SKM-1 treated with dmso at 0.1 percent for 144 hours (cell line): ENCODE measurements around the gene ZYG11B.
"Not testable (repeated sequence)": the region's sequence is repeated elsewhere in the genome, so short reads cannot be mapped to it uniquely, and the experiment has no call there.

ENCODE experiments used
- DNase-seq: peaks from one replicate; lab custom pipeline; 2025; ENCODE audit not compliant: unreplicated experiment; lab: John Stamatoyannopoulos, UW

ZYG11B gene

DNA sequence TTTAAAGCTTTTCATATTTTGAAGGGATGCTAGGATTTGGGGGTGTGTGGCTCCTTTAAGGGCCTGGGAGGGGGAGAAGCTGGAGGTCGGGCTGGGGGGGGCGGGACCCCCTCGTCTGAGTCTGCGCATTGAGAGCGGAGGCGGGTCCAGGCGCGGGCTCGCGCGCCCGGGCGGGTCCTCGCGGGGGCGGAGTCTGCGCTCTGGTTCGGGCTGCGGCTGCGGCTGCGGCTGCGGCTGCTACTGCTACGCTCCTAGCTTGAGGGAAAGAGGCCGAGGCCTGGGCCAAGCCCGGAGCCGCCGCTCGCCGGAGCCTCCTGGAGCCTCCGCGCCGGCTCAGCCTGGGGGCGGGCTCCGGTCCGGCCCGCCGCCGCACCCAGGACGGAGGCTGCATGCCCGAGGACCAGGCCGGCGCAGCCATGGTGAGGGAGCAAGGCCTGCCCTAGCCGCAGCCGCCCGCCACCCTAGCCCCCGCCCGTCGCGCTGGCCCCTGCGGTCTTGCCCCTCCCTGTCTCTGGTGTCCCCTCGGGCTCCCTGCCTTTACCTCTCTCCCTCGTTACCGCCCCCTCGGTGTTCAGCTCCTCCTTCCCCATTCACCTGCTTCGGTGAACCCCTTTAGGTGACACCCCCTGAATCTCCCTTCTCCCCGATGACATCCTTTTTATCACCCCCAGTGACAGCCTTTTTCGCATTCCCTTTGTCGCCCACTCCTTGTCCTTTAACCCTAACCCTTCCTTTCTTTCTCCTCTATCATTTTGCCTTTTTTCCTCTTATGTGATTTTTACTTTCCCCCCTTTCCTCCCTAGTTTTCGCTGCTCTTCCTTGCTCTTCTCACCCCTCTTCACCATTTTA lies at the start of gene ZYG11B:
ZYG11B (plus strand) TSS at position 189 of the 849 bp plus-strand sequence; CDS start at position 390, 201 bp downstream.
- peak; percentile 79 for DNase-seq

DNA sequence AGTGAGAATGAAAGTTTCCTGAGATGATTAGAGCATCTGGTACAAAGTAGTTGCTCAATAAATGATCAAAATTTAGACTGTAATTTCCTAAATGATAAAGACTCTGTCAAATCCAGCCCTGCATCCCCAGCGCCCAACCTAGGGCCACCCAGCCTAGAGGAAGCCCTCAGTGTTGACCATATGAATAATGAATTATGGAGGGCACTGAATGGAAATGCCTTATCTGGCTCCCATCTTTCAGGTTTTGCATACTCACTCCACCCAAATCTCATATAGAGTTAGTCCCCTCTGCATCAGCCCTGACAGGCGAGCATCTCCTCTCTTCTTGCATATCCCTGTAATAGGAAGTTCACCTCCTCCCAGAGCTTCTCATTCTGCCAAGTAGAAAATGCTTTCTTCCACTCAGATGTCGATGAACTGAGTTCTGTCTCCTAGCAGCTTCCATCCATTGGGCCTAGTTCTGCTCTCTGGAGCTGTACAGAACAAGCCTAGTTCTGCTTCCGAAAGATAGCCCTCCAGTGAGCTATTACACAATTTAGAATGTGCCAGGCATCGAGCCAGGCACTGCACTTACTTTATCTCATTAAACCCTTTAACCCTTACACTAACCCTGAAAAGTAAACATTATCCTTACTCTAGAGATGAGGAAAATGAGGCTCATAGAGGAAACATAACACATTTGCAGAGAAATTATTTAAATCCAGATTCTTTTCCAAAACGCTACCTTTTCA lies 49.0 kb upstream of the ZYG11B start:
- no peak for DNase-seq

DNA sequence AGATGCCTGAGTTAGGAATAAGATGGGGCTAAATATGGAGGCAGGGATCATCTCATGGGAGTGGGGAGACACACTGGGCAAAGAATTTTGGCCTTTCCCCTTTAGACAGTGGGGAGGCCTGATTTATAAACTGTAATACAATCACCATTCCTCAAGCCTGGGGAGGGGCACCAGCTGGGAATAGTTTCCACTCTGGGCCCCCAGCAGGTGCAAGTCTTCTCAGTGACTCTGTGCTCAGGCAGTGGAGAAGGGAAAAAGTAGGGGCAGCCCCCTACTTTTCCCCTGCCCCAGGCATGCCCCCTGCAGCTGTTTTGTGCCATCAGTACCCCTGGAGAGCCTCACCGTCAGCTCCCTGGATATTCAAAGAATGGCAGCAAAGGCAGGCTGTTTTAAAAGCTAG lies 47.2 kb upstream of the ZYG11B start:
- no peak for DNase-seq

DNA sequence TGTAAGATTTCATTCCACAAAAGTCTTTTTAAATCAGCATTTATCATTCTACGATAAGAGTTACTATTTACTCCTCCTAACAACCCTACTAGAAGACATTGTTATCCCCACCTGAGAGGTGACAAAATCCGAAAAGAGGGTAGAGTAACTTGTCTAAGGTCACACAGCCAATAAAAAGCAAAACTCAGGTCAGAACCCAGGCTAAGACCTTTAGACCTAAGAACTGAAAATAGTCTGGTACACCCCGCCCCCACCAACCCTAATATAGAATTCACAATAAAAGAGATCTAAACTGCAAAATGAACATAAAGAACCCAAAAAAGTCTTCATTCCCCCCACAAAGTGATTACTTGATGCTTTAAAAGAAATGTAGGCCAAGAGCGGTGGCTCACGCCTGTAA lies 46.8 kb upstream of the ZYG11B start:
- DNase-seq, result no peak

DNA sequence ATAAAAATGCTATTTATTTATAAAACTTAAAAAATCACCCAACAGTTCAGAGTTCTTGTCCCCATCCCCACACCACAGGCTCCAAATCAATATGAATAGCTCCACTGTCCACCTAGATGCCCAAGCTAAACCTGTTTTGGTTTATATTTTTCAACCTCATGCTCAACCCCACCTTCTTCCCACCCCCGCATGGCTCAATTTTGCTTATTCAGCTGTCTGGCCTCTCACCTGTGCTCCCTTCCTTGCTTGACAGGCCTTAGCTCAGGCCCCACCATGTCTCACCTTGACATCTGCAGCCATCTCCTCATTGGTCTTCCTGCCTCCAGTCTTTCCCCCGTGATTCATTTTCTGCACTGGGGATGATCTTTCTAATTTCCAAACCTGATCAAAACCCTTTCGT lies 45.9 kb upstream of the ZYG11B start:
- no peak for DNase-seq

DNA sequence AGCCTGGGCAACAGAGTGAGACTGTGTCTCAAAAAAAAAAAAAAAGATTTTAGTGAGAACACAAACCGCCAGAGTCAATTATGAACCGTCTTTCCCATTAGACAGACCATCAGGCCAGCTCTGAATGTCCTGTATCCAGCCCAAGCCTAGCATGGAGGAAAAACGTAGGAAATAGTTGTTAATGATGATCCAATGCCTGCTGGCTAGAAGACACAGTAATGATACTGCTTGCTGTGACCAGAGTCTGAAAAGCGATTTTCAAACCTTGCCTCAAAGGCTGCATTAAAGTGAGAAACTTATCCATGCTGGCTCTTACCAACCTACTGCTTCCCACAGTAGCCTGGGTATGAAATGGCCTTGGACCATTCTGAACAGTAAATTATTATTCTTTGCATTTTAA lies 45.1 kb upstream of the ZYG11B start:
- no peak for DNase-seq

DNA sequence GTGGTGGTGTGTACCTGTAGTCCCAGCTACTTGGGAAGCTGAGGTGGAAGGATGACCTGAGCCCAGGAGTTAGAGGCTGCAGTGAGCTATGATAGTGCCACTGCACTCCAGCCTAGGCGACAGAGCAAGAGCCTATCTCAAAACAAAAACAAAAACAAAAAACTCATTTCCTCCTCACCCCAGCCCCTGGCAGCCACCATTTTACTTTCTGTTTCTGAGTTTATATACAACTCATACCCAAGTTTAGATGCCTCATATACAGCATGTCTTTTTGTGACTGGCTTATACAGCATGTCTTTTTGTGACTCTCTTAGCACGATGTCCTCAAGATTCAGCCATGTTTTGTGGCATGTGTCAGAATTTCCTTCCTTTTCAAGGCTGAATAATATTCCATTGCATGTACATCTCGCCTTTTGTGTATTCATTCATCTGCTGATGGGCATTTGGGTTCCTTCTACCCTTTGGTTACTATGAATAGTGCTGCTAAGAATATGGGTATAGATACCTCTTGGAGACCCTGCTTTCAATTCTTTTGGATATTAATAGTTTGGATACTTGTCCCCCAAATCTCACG lies 42.8 kb upstream of the ZYG11B start:
- DNase-seq, result no peak

DNA sequence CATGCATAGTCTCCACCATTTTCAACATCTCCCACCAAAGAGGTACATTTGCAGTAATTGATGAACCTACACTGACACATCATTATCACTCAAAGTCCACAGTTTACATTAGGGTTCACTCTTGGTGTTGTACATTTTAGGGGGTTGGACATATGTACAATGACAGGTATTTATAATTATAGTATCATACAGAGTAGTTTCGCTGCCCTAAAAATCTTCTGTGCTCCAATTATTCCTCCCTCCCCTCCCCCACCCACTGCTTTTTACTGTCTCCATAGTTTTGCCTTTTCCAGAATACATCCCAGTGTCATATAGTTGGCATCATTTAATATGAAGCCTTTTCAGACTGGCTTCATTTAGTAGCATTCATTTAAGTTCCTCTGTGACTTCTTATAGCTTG lies 41.7 kb upstream of the ZYG11B start:
- no peak for DNase-seq

DNA sequence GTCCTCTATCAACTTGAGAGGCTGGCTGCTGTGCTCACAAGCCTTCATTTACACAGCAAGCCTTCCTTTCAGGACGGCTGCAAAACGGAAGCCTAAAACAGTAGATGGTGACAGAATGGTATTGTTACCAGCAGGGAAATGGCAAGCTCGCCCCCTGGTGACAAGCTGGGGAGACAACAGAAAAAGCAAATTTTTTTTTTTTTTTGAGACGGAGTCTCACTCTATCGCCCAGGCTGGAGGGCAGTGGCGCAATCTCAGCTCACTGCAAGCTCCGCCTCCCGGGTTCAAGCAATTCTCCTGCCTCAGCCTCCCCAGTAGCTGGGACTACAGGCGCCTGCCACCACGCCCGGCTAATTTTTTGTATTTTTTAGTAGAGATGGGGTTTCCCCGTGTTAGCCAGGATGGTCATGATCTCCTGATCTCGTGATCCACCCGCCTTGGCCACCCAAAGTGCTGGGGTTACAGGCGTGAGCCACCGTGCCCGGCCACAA lies 39.9 kb upstream of the ZYG11B start:
- DNase-seq, result peak; percentile 79

DNA sequence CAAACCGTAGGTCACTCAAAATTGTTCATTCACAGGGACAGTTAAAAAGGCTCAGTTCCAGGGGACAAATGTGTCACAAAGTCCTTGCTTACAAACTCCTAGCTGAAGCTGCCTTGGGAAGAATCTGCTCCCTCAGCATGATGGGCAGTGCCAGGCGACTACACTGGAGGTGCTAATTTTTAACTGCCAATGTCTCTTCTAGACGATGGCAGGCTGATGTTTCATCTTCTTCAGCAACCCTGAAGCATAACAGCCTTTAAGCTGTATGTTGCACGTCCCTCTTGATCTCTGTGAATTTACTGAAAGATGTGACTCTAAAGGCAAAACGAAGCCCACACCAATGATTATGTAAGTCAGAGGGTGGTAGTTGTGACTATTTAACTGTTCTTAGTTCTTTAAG lies 39.4 kb upstream of the ZYG11B start:
- no peak for DNase-seq

DNA sequence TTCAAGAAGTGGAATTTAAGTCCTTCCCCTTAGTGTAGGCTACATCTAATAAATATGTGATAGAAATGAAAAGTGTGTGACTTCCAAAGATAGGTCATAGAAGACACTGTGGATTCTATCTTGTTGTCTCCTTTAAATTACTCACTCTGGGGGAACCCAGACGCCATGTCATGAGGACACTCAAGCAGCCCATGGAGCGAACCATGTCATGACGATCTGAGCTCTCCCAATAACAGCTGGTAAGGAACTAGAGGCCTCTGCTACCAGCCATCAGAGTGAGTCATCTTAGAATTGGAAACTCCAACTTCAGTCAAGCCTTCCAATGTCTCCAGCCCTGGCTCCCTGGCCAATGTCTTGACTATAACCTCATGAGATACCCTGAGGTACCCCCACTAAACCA lies 34.4 kb upstream of the ZYG11B start:
- no peak for DNase-seq

DNA sequence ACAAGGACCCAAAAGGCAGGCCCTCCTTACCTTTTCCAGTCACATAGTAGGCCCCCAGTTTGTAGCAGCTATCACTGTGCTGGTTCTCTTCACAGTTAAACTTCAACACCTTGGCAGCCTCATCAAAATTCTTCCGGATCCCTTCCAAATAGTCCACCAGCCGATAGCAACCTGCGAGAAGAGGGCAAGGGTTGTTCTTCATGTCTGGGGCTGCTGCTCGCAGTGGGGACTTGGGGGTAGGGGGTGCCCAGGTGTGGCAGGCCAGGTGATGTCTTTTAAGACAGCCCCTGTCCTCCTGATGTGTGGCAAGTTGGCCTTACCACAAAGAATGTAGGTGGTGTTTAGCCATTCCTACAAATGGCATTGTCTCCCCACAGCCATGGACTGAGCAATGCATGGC lies 33.6 kb upstream of the ZYG11B start:
- DNase-seq, result no peak

DNA sequence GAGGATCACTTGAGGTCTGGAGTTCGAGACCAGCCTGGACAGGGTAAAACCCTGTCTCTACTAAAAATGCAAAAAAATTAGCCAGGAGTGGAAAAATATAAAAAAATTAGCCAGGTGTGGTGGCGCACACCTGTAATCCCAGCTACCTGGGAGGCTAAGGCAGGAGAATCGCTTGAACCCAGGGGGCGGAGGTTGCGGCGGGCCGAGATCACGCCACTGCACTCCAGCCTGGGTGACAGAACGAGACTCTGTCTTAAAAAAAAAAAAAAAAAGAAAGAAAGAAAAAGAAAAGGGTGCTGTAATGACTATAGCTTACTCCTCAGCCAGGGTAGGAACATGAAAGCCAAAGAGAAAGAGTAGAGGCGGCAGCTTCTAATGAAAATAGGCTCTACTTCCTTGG lies 32.9 kb upstream of the ZYG11B start:
- DNase-seq, result not testable (repeated sequence)

DNA sequence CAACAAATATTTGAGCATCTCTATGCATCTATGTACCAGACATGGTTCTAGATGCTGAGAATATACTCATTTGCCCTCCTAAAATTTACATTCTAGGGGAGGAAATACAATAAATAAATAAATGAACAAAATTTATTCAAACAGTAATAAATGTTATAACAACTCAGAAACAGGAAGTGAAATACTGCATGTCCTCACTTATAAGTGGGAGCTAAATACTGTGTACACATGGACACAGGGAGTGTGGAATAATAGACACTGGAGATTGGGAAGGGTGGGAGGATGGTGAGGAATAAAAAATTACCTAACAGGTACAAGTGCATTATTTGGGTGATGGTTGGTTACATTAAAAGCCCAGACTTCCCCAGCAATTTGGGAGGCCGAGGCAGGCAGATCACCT lies 32.4 kb upstream of the ZYG11B start:
- DNase-seq, result no peak

DNA sequence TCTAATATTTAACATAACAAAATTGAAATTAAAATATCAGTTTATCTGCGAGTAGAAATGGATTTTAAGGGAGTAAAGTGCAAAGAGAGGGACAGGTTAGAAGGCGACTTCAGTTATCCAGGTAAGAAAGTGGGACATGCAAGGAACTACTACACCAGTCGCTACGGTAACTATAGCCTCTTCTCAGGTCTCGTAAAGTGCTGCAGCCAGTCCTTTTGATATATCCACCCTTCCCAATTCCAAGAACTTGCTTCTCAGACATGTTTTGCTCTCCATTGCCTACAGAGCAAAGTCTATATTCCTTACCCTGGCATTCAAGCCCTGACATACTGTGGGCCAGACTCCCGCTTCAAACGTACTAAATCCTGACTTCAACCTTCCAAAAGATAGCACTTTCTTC lies 30.6 kb upstream of the ZYG11B start:
- no peak for DNase-seq

DNA sequence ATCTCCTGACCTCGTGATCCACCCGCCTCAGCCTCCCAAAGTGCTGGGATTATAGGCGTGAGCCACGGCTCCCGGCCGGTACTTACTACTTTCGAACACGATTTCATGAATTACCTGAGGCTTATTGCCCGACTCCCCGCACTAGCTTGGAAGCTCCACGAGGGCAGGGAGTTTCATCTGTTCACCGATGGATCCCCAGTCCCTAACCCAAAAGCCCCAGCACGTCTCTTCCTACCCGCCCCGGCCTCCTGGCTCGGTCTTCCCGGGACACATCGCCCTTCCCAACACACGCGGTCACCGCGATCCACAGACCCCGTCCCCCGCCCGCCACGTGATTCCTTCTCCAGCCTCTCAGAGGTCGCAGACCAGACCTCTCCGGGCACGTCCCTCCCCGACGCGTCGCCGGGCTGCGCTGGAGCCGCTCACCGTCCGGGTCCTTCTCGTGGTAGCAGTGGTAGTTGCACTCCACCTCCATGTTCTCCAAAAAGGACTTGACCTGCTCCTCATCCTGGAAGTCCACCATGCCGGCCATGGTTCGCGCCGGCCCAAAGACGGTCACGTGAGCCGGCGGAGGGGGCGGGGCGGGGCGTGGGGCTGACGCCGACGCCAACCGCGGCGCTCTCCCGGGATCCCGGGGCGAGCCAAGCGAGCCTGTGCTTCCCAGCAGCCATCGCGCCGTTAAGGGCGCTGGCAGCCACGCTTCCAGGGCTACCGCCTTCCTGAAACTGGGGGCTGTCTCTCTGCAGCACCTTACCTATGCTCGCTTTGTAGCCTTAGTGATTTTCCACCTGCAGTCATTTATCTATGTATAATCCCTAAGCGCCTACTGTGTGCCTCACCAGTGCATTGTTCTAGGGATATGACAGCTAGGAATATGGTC lies 28.2 kb upstream of the ZYG11B start, which contains the start of gene COA7:
COA7 (minus strand) TSS at position 553 of the 880 bp plus-strand sequence; CDS start at position 532, 21 bp downstream.
- peak; percentile 67 for DNase-seq

DNA sequence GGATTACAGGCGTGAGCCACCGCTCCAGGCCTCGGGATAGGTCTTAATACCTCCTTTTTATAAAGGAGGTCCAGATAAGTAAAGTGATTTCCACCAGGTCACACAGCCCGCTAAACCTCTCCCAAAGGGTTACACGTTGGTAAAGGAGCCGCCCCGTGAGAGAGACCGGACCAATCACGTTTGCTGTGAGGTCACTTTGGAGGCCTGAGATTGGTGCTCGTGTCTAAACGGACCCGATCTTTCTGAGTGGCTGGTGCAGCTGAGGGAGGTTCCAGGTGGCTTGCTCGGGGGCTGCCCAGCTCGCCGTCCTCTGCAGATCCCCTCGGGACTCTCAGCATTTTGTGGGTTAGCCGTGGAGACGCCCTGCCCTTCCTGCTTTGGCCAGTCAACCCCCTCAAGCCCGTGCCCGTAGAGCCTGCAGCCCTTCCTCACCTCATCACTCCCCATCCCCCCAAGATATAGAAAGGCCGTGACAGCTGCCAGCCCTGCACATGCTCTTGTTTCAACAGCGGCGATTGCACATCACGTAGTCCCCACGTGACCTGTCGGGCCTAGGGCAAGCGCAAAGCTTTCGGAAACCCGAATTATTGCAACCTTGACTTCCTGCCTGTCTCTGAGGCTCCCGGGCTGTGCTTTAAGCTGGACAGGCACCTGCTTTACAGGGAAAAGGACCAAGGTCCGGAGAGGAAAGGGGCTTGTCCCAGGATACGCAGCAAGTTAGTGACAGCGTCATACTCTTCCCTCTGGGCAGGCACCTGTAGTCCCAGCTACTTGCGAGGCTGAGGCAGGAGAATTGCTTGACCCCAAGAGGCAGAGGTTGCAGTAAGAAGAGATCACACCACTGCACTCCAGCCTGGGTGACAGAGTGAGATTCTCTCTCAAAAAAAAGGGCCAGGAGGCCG lies 23.1 kb upstream of the ZYG11B start:
- peak; percentile 87 for DNase-seq

DNA sequence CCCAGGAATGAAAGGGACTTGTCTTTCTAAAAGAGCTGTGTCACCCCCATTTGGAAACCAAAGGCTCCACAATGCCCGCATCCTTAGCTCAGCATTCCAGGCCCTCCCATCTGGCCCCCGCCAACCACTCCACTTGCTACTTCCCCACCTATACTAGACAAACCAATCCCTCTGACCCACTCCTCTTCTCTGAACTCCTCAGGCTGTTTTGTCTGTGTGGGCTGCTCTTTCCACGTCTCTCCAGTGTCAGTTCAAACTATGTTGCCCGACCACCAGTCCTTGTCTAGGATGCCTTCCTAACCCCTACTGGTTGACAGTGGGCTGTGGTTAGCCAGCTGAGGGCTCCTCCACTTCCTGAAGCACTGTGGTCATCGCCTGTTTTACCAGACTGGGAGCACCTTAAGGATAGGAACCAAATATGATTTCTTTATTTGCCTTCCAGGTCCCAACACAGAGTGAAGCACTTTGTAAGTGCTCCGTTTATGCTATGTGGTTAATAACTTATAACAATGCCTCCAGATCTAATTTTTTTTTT lies 20.1 kb upstream of the ZYG11B start:
- no peak for DNase-seq
